HepG2 (cell line): ENCODE results near the gene TBX6. TPM values are rescaled to one million over a fixed set of nuclear protein-coding genes. Genes with fewer than 3 reads are reported as not detected.

ENCODE experiments used
- CBX1 ChIP-seq: IDR thresholded peaks from one replicate; pipeline ENCODE4 v1.6.1; 2016; ENCODE audit warnings: antibody characterized with exemption, low read depth
- KDM5A ChIP-seq: fragments of 200-600 bp; sonication (generic); IDR thresholded peaks from 2 replicates; pipeline ENCODE4 v1.7.0; 2018; ENCODE audit warnings: antibody characterized with exemption, mild to moderate bottlenecking, low read length, borderline replicate concordance
- KDM5B ChIP-seq: sonication (generic); formaldehyde crosslinking; IDR thresholded peaks from 2 replicates; pipeline ENCODE4 v1.4.0; 2020; ENCODE audit warnings: missing genetic modification reagents, mild to moderate bottlenecking, borderline replicate concordance
- PLSCR1 ChIP-seq: sonication (generic); formaldehyde crosslinking; IDR thresholded peaks from 2 replicates; pipeline ENCODE4 v1.5.0; 2020; ENCODE audit warnings: missing genetic modification reagents, mild to moderate bottlenecking, borderline replicate concordance
- RFXANK ChIP-seq: IDR thresholded peaks from 2 replicates; pipeline ENCODE4 v1.6.1; 2016
- TCF12 ChIP-seq, 2 experiments: fragments of 450-650 bp in 1 of 2; sonication (generic) in 1 of 2; formaldehyde crosslinking in 1 of 2; IDR thresholded peaks; 2 replicates each; pipeline versions ENCODE4 v1.6.1 to v1.8.0; 2017 to 2022; ENCODE audit warnings: antibody characterized with exemption in 1 of 2, mild to moderate bottlenecking in 1 of 2, missing genetic modification reagents in 1 of 2, moderate library complexity in 1 of 2
- XBP1 ChIP-seq: sonication (generic); formaldehyde crosslinking; IDR thresholded peaks from 2 replicates; pipeline ENCODE4 v1.5.0; 2020; ENCODE audit warnings: missing genetic modification reagents
- ZBTB40 ChIP-seq, 2 experiments: fragments of 450-650 bp in 1 of 2; sonication (generic) in 1 of 2; formaldehyde crosslinking in 1 of 2; IDR thresholded peaks; 2 replicates each; pipeline versions ENCODE4 v1.6.1 to v1.8.0; 2016 to 2022; ENCODE audit warnings: antibody characterized with exemption in 1 of 2, mild to moderate bottlenecking in 1 of 2, missing genetic modification reagents in 1 of 2
- ZNF225 ChIP-seq: sonication (generic); formaldehyde crosslinking; IDR thresholded peaks from 2 replicates; pipeline ENCODE4 v1.4.0; 2020; ENCODE audit warnings: mild to moderate bottlenecking, missing genetic modification reagents
- ZNF274 ChIP-seq: sonication (generic); formaldehyde crosslinking; IDR thresholded peaks from 2 replicates; pipeline ENCODE4 v1.5.1; 2020; ENCODE audit warnings: mild to moderate bottlenecking, missing genetic modification reagents
- ZNF512B ChIP-seq: sonication (generic); formaldehyde crosslinking; IDR thresholded peaks from 2 replicates; pipeline ENCODE4 v1.5.1; 2020; ENCODE audit warnings: missing genetic modification reagents, mild to moderate bottlenecking, borderline replicate concordance
- ZNF572 ChIP-seq: sonication (generic); formaldehyde crosslinking; IDR thresholded peaks from 2 replicates; pipeline ENCODE4 v1.5.1; 2020; ENCODE audit warnings: mild to moderate bottlenecking, missing genetic modification reagents
- ZNF644 ChIP-seq: IDR thresholded peaks from 2 replicates; pipeline ENCODE4 v1.6.1; 2016; ENCODE audit warnings: low read depth
- ZNF678 ChIP-seq: sonication (generic); formaldehyde crosslinking; IDR thresholded peaks from 2 replicates; pipeline ENCODE4 v1.4.0; 2020; ENCODE audit warnings: mild to moderate bottlenecking, missing genetic modification reagents
- ZNF780A ChIP-seq: sonication (generic); formaldehyde crosslinking; IDR thresholded peaks from 2 replicates; pipeline ENCODE4 v1.8.0; 2022; ENCODE audit warnings: mild to moderate bottlenecking, missing genetic modification reagents, moderate library complexity
- polyA plus RNA-seq, 8 experiments: library from polyadenylated mRNA; depleted of rRNA in 3 of 8; stranded (reverse) in 7 of 8; unstranded in 1 of 8; fragments of >200 nt; fragmentation: Illumina TruSeq in 4 of 8; extraction: Trizol in 4 of 8; gene quantifications; 2 replicates each; pipeline versions ENCODE4 v1.2.1 to v1.2.3, GENCODE V29; 2011 to 2016; ENCODE audit warnings: low read depth in 4 of 8, missing spikeins in 1 of 8, mixed read lengths in 1 of 8; ENCODE audit not compliant: insufficient read depth in 1 of 8
- total RNA-seq, 5 experiments: library from RNA; depleted of rRNA; stranded (reverse); fragments of >200 nt; fragmentation: Illumina TruSeq; extraction: Trizol; gene quantifications; 2 replicates each; pipeline ENCODE4 v1.2.3, GENCODE V29; 2016; ENCODE audit warnings: low read depth in 1 of 5

The TBX6 gene
- total and polyA plus RNA-seq, 2 of the 13 experiments (the other 11 are each of a cell fraction or from before 2014, with no cell fraction given): 0.24 to 0.42 TPM

GRCh38 chr16:30139583-30140481 lies 48.1 kb upstream of the TBX6 start (continued):
- TF ChIP-seq ZBTB40 (IDR thresholded peaks at IDR 0.05): no peak
- TF ChIP-seq ZBTB40 (CRISPR knock-in tag; IDR thresholded peaks at IDR 0.05): 0 out of 2 replicates have a peak, but pooled peaks have one; percentile 21
- no peak for TF ChIP-seq KDM5B (CRISPR knock-in tag)
- TF ChIP-seq ZNF780A (CRISPR knock-in tag): no peak
- no peak for TF ChIP-seq ZNF572
- TF ChIP-seq ZNF274 (CRISPR knock-in tag): no peak; the same call in 1 of the 2 replicates
- TF ChIP-seq ZNF225 (CRISPR knock-in tag): no peak
- TF ChIP-seq TCF12 (IDR thresholded peaks at IDR 0.05): no peak
- TF ChIP-seq TCF12 (CRISPR knock-in tag; IDR thresholded peaks at IDR 0.05): peak; percentile 85; the same call in 1 of the 2 replicates
- TF ChIP-seq CBX1: no peak
- peak; percentile 56; the same call in 1 of the 2 replicates for TF ChIP-seq ZNF512B (CRISPR knock-in tag)
- peak; percentile 18; the same call in 1 of the 2 replicates for TF ChIP-seq ZNF678 (CRISPR knock-in tag)
- no peak; the same call in 1 of the 2 replicates for TF ChIP-seq PLSCR1 (CRISPR knock-in tag)
- no peak; the same call in 1 of the 2 replicates for TF ChIP-seq KDM5A
- TF ChIP-seq XBP1 (CRISPR knock-in tag): no peak
- peak; percentile 85; the same call in 1 of the 2 replicates for TF ChIP-seq ZNF644
- no peak; the same call in 1 of the 2 replicates for TF ChIP-seq RFXANK (CRISPR knock-in tag)
